ENCODE results near the gene FOXE1.

Gene FOXE1

DNA sequence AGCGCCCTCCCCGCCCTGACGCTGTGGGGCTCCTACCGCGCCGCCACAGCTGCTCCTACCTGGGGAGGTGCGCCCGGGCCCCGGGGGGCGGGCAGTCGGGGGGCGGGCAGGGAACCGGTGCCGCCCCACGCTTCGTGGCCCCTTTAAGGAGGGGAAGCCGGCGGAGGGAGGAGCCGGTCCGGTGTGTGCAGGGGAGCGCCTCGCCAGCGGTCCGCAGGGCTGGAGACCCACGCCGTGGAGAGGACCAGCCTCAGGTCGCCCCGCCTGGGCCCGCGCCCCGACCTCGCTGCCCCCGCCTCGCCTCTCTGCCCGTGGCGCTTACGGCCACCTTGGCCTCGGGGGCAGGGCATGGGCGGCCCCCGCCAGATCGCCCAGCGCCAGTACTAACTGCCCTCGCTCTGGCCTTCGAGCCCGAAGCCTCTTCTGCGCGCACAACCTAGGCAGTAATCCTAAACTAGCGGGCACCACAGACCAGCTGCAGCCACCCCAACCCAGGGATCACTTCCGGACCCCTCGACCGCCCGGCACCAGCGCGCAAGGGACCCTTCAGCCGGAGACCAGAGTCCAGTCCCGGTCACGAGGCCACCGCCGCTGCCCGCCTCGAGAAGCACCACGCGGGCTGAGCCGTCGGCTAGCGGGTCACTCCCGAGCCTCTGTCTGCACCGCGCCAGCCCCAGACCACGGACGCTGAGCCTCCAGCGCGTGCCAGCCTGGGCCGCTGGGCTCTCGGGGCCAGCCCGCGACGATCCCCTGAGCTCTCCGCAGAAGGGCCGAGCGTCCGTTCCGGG is at the start of gene FOXE1:
TSS of gene FOXE1 (plus strand) at position 171 of the 788 bp plus-strand sequence. CDS start 689 bp downstream, outside the sequence.
- DNase-seq = no peak

DNA sequence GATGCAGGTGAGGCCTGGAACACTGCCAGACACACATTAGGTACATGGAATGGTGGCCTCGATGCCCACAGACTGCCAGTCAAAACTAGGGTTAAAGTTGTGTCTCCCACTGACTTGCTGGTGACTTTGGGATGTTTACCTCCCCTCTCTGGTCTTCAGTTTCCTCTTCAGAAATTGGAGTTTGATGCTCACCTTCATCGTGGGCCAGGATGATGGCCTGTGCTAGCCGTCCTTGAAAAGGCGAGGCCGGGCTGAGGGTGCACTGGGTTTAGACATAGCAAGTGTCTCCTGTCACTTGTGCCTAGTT is 49.0 kb upstream of the FOXE1 start:
- no peak for DNase-seq

DNA sequence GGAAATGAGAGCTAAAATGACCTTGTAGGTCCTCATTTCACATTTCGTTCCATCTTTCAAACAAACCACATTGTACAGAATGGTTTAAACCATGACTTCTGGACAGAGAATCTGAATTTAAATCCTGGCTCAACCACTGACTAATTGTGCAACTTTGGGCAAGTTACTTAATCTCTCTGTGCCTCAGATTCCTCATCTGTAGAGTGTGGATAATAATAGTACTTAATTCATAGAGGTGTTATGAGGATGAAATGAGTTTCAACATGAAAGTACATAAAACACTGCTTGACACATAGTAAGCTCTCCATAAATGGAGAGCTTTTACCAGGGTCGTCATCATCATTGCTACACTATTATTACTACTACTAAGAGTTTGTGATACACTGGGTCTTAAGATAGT is 46.3 kb upstream of the FOXE1 start:
- DNase-seq = no peak

DNA sequence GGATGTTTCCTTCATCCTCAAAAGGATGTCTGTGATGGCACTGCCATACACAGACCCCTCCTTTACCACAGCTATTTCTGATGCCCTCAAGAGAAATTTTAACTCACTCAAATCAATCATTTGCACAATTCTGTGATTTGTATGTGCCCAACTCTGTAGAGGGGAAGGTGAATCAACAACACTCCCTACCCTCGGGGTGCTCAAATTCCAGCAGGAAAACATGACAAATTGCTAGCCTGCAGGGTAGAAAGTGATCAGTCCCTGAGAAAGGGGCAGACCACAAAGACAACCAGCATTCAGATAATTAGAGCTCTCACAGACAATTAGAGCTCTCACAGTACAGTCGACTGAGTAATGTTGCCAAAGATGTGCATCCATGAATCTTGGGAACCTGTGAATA is 45.3 kb upstream of the FOXE1 start:
- DNase-seq = no peak

DNA sequence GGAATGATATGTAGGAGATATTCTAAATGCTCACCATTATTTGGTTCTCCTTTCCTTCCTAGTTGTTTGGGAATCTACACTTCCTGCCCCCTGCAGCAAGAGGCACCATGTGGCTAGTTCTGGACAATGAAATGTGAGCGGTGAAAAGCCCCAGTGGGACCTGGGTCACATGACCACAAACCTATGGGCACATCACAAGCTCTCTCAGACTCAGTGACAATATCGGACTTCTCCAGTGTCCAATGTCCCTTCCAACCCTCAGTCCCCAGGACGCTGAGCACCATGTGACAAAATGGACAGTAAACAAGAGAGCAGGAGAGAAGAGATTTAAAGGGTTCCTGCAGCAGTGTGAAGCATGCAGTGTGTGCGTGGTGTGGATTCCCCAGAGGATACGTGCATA is 44.6 kb upstream of the FOXE1 start:
- no peak for DNase-seq

DNA sequence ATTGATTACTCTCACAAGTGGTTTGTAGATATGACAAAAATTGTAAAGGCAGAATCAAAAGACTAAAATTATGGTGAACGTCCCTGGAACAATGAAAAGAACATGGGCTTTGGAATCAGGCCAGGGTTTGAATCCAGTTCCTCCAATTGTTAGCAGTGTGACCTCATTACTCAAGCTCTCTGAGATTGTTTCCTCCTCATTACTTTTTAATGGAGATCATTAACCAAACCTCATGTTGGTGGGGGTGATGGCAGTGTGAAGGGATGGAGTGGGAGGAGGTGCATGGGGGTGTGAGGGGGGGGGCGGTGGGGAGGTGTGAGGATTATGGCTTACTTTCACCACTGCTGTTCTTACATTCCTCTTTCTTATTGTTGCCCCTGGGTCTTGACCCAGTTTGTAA is 44.1 kb upstream of the FOXE1 start:
- DNase-seq = no peak

DNA sequence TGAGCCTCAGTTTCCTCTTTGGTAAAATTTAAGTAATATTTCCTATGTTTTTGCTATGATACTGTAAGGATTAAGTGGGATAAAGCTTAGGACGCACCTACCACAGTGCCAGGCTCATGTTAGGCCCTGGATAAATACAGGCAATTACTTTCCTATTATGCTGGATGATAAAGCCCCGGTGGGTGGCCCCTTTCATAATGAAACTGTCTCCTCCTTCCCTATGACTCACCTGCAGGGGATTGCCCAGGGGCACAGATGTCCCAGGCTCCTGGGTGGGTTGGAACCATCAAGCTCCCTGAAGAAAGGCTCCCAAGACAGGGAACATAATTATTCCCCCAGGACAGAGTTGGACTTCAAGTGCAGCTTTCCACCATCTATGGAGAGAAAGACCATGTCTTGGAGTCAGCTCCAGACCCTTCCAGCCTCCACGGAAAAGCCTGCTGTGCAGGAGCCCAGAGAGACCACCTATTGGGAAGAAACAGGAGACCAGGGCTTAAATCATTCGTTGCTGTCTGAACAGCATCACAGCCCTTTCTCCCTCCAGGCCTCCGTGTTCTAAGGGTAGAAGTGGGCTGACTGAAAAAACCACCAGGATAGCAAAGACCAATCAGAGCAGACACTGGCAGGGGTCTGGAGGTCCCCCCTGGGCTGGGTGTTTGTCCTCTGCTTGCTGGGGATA is 43.2 kb upstream of the FOXE1 start:
- no peak for DNase-seq

DNA sequence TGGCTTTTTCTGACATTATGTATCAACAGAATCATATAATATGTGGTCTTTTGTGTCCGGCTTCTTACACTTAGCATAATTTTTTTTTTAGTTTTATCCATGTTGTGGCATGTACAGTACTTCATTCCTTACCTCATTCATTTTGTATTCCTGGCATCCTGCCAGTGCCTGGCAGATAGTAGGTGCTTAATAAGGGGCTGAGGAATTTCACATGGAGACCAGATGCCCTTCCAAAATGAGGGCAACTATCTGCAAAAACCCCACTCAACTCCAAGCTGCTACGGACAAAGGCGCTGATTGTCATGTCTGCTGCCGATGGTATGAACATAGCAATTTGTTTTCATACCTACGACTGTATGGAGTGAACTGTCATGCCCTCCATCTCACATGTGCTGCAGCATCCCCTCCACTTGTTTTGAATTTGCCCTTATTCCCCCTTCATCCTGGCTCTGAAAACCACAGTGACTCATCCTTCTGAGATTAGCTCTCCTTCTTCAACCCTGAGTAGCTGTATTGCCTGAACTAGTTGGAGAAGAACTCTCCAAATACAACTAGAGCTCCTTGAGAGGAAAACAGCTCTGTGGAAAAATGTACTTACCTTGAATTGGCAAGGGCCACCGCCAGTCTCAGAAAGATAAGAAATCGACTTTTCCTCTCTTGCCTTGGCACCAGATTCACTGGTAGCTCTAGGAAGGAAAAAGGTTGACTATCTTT is 41.3 kb upstream of the FOXE1 start:
- peak; percentile 7 for DNase-seq

DNA sequence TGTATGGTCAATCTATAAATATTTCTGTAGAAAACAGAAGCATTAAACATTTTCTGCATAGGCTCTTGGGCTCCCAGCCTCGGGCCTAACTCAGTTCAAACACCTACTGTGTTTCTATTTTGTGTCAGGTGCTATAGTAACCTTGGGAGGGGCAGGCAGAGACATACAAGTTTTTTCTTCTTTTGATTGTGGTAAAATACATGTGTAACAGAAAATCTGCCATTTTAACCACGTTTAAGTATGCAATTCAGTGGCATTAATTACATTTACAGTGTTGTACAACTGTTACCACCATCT is 40.8 kb upstream of the FOXE1 start:
- no peak for DNase-seq

DNA sequence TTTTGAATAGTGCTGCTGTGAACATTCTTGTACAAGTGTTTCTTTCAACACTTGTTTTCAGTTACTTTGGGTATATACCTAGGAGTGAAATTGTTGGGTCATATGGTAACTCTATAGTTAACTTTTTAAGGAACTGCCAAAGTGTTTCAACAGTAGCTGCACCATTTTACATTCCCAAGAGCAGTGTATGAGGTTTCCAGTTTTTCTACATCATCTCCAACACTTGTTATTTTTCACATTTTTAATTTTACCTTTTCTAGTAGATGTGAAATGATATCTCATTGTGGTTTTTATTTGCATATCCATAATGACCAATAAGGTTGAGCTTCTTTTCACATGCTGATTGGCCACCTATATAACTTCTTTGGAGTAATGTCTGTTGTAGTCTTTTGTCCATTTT is 40.0 kb upstream of the FOXE1 start:
- no peak for DNase-seq

DNA sequence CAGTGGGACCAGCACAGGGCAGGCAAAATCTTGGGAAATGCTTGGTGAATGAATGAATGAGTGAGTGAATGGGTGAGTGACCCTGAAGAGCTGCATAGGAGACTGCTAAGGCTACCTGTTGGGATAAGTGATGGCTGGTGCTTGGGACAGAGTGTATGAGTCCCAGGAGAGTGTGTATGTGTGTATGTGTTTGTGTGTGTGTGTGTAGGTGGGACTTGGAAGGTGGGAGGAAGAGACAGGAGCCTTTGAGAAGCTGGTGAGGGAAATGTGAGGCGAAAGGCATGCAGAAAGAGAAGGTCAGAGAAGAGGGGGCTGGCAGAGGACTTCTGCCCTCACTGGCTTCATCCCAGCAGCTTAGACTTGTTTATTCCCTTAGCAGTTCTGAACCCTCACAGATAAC is 33.3 kb upstream of the FOXE1 start:
- DNase-seq = no peak

DNA sequence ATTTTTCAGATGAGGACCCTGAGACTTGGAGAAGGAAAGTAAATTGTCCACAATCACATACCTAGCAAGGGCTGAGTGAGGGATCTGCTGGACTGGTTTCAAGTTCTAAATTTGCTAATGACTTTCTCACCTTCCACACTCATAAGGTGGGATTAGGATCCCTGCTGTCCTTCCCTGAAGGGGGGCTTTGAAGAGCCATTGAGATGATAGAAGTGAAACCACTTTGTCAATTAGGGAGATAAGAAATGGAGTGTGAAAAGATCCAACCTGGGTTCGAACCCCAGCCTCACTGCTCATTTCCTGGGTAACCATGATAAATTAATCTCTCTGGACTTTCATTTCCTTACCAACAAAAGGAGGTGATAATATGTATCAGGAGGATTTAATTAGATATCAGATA is 32.7 kb upstream of the FOXE1 start:
- DNase-seq = no peak

DNA sequence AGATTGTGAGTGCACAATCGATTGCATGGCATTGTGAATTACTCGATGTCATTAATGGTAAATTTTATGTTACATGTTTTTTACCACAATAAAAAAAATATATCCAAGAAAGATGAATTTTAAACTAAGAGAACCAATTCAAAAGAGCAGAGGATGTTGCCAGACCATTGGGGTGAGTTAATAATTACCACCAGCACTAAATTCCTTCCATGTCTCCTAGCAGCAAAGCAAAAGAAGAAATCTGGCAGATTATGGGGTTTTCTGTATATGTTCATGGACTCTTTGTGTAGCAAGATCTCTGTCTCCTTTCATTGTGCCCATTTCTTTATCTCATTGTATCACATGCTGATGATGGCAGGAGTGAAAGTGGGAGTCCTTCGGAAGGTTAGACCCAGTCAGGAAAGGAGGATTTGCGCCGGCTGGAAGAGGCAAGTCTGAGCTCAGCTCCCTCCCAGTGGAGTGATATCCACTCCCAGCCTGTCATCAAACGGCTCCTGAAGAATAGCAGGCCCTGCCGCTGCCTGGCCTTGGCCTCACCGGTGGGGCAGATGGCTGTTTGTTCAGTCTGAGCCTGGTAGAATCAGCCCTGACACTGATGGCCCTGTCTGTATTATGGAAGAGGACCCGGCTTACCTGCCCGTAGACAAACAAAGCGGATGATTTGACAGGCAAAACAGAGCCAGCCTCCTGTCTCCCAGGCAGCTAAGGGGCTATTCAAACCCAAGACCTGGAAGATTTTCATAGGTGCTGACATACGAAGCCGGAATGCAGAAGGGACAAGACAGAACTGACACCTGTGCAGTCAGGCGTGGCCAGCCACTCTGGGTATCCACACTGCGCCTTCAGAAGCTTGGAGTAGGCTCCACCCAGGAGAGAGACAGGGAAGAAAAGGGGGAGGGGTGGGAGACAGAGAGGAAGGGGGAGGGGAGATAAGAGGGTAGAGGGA is 21.9 kb upstream of the FOXE1 start:
- DNase-seq = no peak

DNA sequence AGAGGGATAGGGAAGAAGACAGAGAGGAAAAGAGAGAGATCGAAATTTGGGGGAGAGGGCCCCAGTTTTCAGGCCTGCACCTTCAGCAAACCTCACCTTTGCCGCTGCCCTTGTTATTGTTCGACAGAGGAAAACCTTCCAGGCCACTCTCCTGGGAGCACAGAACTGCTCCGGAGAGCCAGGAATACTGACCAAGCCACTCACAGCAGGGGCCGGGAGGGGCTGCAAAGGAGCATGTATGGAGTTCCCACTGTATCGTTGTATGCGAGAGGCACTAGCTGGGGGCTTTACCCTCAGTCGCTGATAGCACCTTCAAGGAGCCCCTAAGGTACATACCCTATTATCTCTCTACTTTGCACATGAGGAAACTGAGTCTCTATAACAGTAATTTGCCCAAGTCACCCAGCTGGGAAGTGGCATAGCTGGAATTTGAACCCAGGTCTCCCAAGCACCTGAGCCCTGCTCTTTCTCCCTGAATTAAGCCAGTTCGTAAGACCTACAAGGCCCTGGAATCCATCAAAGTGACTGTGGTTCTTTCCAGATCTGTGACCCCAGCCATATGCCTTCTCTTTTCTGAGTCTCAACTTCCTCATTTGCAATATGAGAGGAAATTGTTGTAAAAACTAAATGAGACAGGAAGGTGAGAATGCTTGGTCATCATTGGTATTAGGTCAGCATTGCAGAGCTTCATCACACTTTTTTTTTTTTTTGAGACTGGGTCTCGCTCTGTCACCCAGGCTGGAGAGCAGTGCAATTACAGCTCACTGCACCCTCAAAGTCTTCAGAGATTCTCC is 21.0 kb upstream of the FOXE1 start:
- peak; percentile 85 for DNase-seq

DNA sequence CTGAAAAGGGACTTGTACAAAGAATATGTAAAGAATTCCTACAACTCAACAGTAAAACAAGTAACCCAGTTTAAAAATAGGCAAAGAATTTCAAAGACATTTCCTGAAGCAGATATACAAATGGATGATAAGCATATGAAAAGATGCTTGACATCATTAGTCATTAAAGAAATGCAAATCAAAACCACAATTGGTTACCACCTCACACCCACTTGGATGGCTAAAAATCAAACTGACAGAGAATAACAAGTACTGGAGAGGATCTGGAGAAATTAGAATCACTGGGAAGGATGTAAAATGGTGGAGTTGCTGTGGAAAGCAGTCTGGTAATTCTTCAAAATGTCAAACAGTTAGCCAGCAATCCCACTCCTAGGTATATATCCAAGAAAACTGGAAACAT is 12.5 kb upstream of the FOXE1 start:
- DNase-seq = no peak

DNA sequence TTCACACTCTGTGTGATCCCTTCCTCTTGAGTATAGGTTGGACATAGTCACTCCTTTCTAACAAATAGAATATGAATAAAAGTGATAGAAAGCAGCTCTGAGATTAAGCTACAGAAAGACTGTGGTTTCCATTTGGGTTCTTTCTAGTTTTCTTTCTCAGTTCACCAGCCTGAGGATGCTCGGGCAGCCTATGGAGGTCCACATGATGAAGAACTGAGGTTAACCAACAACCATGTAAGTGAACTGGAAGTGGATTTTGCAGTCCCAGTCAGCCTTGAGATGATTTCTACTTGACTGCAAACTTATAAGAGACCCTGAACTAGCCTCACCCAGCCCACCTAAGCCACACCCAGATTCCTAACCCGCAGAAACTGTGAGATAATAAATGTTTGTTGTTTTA is 10.1 kb upstream of the FOXE1 start:
- no peak for DNase-seq

DNA sequence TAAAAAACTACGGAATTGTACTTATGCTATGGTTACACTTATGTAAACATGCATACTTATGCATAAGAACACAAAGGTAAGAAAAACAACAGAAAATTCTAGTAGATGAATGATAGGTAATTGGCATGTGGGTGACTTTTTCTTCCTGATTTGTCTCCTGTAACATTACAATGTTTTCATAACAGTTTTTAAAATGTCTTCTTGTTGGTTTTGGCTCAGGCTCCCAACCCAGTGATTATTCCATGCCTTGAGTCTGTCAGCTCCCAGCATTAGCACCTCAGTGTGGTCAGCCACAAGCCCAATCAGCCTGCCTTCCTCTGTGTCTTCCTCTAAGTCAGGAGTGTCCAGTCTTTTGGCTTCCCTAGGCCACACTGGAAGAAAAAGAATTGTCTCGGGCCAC is 7.9 kb upstream of the FOXE1 start:
- no peak for DNase-seq

DNA sequence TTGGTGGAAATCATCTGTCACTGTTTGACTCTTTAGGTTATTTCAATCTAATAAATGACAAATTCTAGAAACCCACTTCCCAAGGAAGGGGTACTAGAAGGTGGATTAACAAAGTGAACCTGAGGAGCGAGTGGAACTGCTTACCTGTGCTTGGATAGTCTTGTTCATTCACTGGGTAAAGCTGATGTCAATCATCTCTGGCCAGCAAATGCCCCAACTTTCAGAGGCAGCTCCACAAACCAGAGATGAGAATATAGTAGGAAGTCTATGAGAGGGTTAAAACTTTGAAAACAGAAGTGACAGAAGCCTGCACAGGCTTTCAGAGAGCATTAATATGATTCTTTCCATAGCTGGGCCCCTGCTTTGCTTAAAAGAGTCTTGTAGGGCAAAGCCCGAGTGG is 7.3 kb upstream of the FOXE1 start:
- DNase-seq = no peak

DNA sequence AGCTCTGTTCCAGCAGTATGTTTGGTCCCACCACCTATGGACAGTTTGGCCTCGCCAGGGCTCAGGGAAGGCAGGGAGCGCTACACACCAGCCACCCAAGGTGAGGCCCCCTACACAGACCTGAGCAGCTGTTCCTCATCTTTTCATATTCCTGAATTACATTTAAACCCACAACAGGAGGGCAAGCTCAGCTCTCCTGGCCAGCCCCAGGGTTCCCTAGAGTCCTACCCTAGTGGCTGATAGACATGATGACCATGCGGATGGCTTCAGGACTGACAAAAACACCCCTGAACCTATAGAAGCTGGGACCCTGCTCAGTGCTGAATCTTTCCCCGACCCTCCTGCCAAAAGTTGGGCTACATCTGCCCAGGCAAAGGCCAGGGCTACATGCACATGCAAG is 6.7 kb upstream of the FOXE1 start:
- DNase-seq = no peak

DNA sequence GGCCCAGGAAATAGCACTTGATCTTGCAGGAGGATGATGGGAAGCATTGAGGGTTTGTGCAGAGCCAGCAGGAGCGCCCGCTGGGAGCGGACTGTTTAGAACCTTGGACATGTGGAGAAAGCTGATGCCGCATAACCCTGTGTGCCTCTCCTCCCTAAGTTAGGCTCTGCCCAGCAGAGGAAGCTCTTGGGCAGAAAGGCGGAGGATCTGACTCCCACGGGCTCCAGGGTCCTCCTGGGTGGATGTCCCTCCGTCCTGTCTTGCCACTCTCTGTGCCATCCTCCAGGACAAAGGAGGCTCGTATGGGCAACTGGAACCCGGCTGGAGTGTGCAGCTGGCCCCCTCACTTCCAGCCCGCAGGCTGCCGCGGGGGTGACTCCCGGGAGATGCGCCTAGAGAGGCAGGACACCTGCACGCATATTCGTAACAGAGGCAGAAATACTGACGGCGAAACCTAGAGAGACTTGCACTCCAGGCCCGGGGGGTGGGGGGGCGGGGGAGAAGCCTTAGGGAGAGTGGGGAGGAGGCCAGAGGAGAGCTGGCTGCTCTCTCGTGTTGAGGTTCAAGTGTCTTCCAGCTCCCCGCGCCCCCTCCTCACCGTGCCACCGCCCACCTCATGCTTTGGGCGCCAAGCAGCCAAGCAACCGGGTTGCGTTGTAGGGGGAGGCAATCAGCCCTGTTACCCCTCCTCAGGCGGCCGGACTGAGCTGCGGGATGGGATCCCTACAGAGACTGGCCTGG is 5.4 kb upstream of the FOXE1 start:
- no peak for DNase-seq

DNA sequence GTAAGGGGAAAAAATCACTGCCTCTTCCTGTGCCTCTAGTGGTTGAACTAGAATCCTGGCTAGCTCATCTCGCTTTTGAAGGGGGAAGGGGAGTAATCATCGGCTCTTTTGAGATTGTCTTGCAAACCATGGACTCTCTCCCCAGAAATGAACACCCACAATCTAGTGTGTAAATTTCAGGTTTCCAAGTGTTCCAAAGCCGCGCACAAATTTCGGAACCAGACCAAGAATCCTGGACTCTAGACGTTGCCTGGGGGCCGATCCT is 4.9 kb upstream of the FOXE1 start:
- DNase-seq = no peak

Measured in hematopoietic multipotent progenitor cell treated with erythropoietin and hydrocortisone succinate and interleukin-3 and kit ligand, for 4 days (in vitro differentiated cells).